Measurements from ENCODE around the gene IL12RB2. TPM values are rescaled to one million over a fixed set of nuclear protein-coding genes. Genes with fewer than 3 reads are reported as not detected.

IL12RB2 gene
- polyA plus RNA-seq, 3 donors: not detected

GRCh38 chr1:67429011-67429527 is 121.4 kb downstream of the IL12RB2 start:
- Histone ChIP-seq H3K4me3 (replicated peaks in 1 of 3; ENCODE audit: low read depth in 2 of 3, low read length in 3 of 3) (peak overlapping the region; percentile 65 to 97 (median 66)), H3K27ac (ENCODE audit: low read depth in 1 of 2, low read length in 2 of 2) (peak overlapping the region; percentile 84 to 92), H3K9ac (ENCODE audit: insufficient read depth, low read length, poor library complexity, severe bottlenecking) (peak overlapping the region; percentile 85), H3K79me2 (ENCODE audit: insufficient read depth, low read length) (peaks cover 62% of the 10 kb centered on the region), H3K36me3 (replicated peaks in 1 of 2; ENCODE audit: control insufficient read depth in 1 of 2, insufficient read depth in 2 of 2, low read length in 2 of 2) (peaks cover 20 to 22% of the 10 kb centered on the region in 2 donors), H2AFZ (ENCODE audit: insufficient read depth, low read depth, low read length, poor library complexity, severe bottlenecking) (peak overlapping the region; percentile 95), H3K4me2 (replicated peaks; ENCODE audit: extremely low read depth, low read length, poor library complexity, severe bottlenecking) (peak overlapping the region; percentile 95), H4K20me1 (ENCODE audit: insufficient read depth, low read length) (peaks cover 56% of the 10 kb centered on the region), H3K9me3 (replicated peaks in 1 of 2; ENCODE audit: control insufficient read depth in 1 of 2, insufficient read depth in 1 of 2, low read length in 2 of 2) (no peaks in the 10 kb centered on the region), H3K27me3 (ENCODE audit: control insufficient read depth in 2 of 2, insufficient read depth in 2 of 2, low read length in 2 of 2) (no peaks in the 10 kb centered on the region), H3K4me1 (ENCODE audit: control insufficient read depth in 1 of 2, insufficient read depth in 2 of 2, low read length in 2 of 2) (peaks cover 26 to 49% of the 10 kb centered on the region in 2 donors)
- WGBS (ENCODE audit: insufficient coverage): under 1% methylated on average over 18 of the region's 25 CpGs
- peaks cover 0 to 2% (median 0%) of the 10 kb centered on the region in 3 donors for H3K27me3 Mint-ChIP-seq (ENCODE audit: low read depth in 3 of 3)
- TF ChIP-seq, protein P1, sequence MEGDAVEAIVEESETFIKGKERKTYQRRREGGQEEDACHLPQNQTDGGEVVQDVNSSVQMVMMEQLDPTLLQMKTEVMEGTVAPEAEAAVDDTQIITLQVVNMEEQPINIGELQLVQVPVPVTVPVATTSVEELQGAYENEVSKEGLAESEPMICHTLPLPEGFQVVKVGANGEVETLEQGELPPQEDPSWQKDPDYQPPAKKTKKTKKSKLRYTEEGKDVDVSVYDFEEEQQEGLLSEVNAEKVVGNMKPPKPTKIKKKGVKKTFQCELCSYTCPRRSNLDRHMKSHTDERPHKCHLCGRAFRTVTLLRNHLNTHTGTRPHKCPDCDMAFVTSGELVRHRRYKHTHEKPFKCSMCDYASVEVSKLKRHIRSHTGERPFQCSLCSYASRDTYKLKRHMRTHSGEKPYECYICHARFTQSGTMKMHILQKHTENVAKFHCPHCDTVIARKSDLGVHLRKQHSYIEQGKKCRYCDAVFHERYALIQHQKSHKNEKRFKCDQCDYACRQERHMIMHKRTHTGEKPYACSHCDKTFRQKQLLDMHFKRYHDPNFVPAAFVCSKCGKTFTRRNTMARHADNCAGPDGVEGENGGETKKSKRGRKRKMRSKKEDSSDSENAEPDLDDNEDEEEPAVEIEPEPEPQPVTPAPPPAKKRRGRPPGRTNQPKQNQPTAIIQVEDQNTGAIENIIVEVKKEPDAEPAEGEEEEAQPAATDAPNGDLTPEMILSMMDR (IDR thresholded peaks at IDR 0.05): no peak
- intact Hi-C loops (cut with micrococcal nuclease): no loop called here
- H3K27ac Mint-ChIP-seq: peak overlapping the region; percentile 93 to 99 (median 95)
- DNase-seq: peak; percentile 7 to 15 (median 15)
- H3K4me3 Mint-ChIP-seq: peak overlapping the region; percentile 98 to 99
- peaks cover 21 to 22% of the 10 kb centered on the region in 2 donors for H3K36me3 Mint-ChIP-seq
- no peaks in the 10 kb centered on the region for H3K9me3 Mint-ChIP-seq
- peaks cover 50% of the 10 kb centered on the region for H3K4me1 Mint-ChIP-seq

DNA sequence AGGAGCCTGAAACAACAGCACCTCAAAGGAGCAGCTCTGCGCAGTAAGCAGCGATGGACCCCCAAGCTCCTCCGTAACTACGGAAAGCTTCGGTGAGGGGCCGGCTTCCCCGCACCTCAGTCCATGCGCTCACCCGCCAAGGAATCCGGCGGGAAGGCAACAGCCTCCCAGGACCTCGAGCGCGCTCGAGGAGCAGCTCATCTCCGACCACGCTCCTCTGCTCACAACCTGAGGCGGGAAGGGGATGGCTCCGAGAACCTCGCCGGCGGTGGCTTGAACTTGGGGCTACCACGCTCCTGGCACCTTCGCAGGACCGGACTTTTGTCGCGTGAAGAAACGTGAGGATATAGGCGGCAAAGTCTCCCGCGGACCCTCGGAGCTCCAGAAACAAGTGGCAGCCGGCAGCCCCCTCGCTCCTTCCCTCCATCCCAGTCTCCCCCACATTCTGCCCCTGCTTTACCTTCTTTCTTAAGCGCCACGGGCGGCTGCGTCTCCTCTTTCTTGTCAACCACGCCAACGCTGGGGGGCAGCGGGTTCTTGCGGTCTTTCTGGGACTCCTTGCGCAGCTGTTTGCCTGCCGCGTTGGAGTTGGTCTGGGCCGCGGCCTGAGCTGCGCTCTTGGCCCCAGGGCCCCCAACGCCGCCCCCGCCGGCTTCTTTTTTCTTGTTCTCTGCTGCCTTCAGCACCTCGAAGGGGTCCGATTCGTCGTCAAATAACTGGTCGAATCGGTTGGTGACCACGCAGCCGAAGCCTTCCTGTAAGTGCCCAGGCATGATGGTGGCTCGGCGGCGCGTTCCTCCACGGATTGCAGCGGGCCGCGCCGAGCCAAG is 122.1 kb downstream of the IL12RB2 start:
- H2AFZ ChIP-seq (ENCODE audit: insufficient read depth, low read depth, low read length, poor library complexity, severe bottlenecking): peak overlapping the region; percentile 95
- peak overlapping the region; percentile 95 for H3K4me2 ChIP-seq (replicated peaks; ENCODE audit: extremely low read depth, low read length, poor library complexity, severe bottlenecking)
- peaks cover 55% of the 10 kb centered on the region for H3K79me2 ChIP-seq (ENCODE audit: insufficient read depth, low read length)
- H3K36me3 ChIP-seq (replicated peaks in 1 of 2; ENCODE audit: control insufficient read depth in 1 of 2, insufficient read depth in 2 of 2, low read length in 2 of 2): peaks cover 13 to 15% of the 10 kb centered on the region in 2 donors
- H3K9ac ChIP-seq (ENCODE audit: insufficient read depth, low read length, poor library complexity, severe bottlenecking): peak overlapping the region; percentile 85
- DNase-seq: peak; percentile 3 to 14 (median 7)
- peaks cover 49% of the 10 kb centered on the region for H4K20me1 ChIP-seq (ENCODE audit: insufficient read depth, low read length)
- no peaks in the 10 kb centered on the region for H3K27me3 ChIP-seq (ENCODE audit: control insufficient read depth in 2 of 2, insufficient read depth in 2 of 2, low read length in 2 of 2)
- Mint-ChIP-seq H3K36me3 (peaks cover 15% of the 10 kb centered on the region in 2 donors), H3K4me1 (peaks cover 57% of the 10 kb centered on the region), H3K27ac (peak overlapping the region; percentile 93 to 99 (median 95)), H3K4me3 (peak overlapping the region; percentile 98 to 99), H3K27me3 (ENCODE audit: low read depth in 3 of 3) (peaks cover 0 to 2% (median 0%) of the 10 kb centered on the region in 3 donors), H3K9me3 (no peaks in the 10 kb centered on the region)
- H3K4me3 ChIP-seq (replicated peaks in 1 of 3; ENCODE audit: low read depth in 2 of 3, low read length in 3 of 3): peak overlapping the region; percentile 65 to 97 (median 66)
- intact Hi-C loops (cut with micrococcal nuclease): loop anchor here (10.0 kb wide), 2 partner anchors 255 to 505 kb away; partner anchors contain the start of genes DNAI4 (in 1 of the 2), GADD45A (in 1 of the 2) and MIER1 (in 1 of the 2)
- no peaks in the 10 kb centered on the region for H3K9me3 ChIP-seq (replicated peaks in 1 of 2; ENCODE audit: control insufficient read depth in 1 of 2, insufficient read depth in 1 of 2, low read length in 2 of 2)
- H3K27ac ChIP-seq (ENCODE audit: low read depth in 1 of 2, low read length in 2 of 2): peak overlapping the region; percentile 84 to 92
- H3K4me1 ChIP-seq (ENCODE audit: control insufficient read depth in 1 of 2, insufficient read depth in 2 of 2, low read length in 2 of 2): peaks cover 29 to 55% of the 10 kb centered on the region in 2 donors
- WGBS (ENCODE audit: insufficient coverage): under 1% methylated on average over 67 of the region's 69 CpGs
- TF ChIP-seq, protein P1 (IDR thresholded peaks at IDR 0.05): no peak
